GM23248 (cell line): ENCODE data around the gene GTF2IRD1. TPM values are rescaled to one million over a fixed set of nuclear protein-coding genes. Genes with fewer than 3 reads are reported as not detected.

Experiments used
- DNase-seq: peaks from one replicate; pipeline ENCODE4 v3.0.0-alpha.2; 2015
- H2AFZ ChIP-seq: fragments of 200-600 bp; sonication (generic); 2 replicates; pipeline ENCODE4 v1.6.1; 2016; ENCODE audit warnings: antibody characterized with exemption
- H3F3A ChIP-seq: fragments of 200-600 bp; sonication (generic); 2 replicates; pipeline ENCODE4 v1.6.1; 2016; ENCODE audit warnings: mild to moderate bottlenecking, antibody characterized with exemption, mixed run types; ENCODE audit not compliant: insufficient read depth
- H3K27ac ChIP-seq: fragments of 200-600 bp; sonication (generic); 2 replicates; pipeline ENCODE4 v1.5.1; 2016; ENCODE audit warnings: mild to moderate bottlenecking
- H3K27me3 ChIP-seq: fragments of 200-600 bp; sonication (generic); replicated peaks from 2 replicates; pipeline ENCODE4 v1.6.1; 2016; ENCODE audit warnings: mild to moderate bottlenecking; ENCODE audit not compliant: insufficient read depth
- H3K36me3 ChIP-seq: fragments of 200-600 bp; sonication (generic); 2 replicates; pipeline ENCODE4 v1.6.1; 2016; ENCODE audit warnings: low read depth, mild to moderate bottlenecking
- H3K4me1 ChIP-seq: fragments of 200-600 bp; sonication (generic); 2 replicates; pipeline ENCODE4 v1.6.1; 2016; ENCODE audit warnings: mild to moderate bottlenecking; ENCODE audit not compliant: insufficient read depth
- H3K4me2 ChIP-seq: fragments of 200-600 bp; sonication (generic); one replicate; pipeline ENCODE4 v1.6.1; 2016; ENCODE audit warnings: mild to moderate bottlenecking; ENCODE audit not compliant: unreplicated experiment
- H3K4me3 ChIP-seq: fragments of 200-600 bp; sonication (generic); 2 replicates; pipeline ENCODE4 v1.5.1; 2016; ENCODE audit warnings: mild to moderate bottlenecking
- H3K79me2 ChIP-seq: fragments of 200-600 bp; sonication (generic); 2 replicates; pipeline ENCODE4 v1.6.1; 2016; ENCODE audit warnings: mild to moderate bottlenecking; ENCODE audit not compliant: insufficient read depth
- H3K9ac ChIP-seq: fragments of 200-600 bp; sonication (generic); 2 replicates; pipeline ENCODE4 v1.6.1; 2016; ENCODE audit warnings: mild to moderate bottlenecking
- H3K9me2 ChIP-seq: fragments of 200-600 bp; sonication (generic); 2 replicates; pipeline ENCODE4 v1.6.1; 2016; ENCODE audit warnings: mixed run types, mild to moderate bottlenecking, moderate library complexity; ENCODE audit not compliant: insufficient read depth
- H3K9me3 ChIP-seq: fragments of 200-600 bp; sonication (generic); one replicate; pipeline ENCODE4 v1.6.1; 2017; ENCODE audit warnings: low read depth
- H4K20me1 ChIP-seq: fragments of 200-600 bp; sonication (generic); 2 replicates; pipeline ENCODE4 v1.6.0; 2016; ENCODE audit not compliant: insufficient read depth
- EZH2 ChIP-seq: fragments of 200-600 bp; sonication (generic); IDR thresholded peaks from 2 replicates; pipeline ENCODE4 v1.6.1; 2018; ENCODE audit warnings: antibody characterized with exemption, mild to moderate bottlenecking; ENCODE audit not compliant: insufficient read depth, poor library complexity, severe bottlenecking
- EZH2phosphoT487 ChIP-seq: fragments of 200-600 bp; sonication (generic); IDR thresholded peaks from 2 replicates; pipeline ENCODE4 v1.6.1; 2018; ENCODE audit warnings: antibody characterized with exemption, moderate library complexity, mild to moderate bottlenecking, low read depth; ENCODE audit not compliant: insufficient read depth
- WGBS, 2 experiments: methylation state at CpG; one replicate each; pipeline ENCODE4 v1.1.6; 2015 to 2017; ENCODE audit warnings: low lambda C conversion rate in 2 of 2, low coverage in 1 of 2; ENCODE audit errors: missing lambda C conversion rate in 2 of 2; 5-methylcytosine and 5-hydroxymethylcytosine counted together
- in situ Hi-C: fragments of 300-500 bp; cut with MboI; formaldehyde crosslinking; loops from 2 replicates; pipeline ENCODE4 v1.15.0; 2020
- polyA plus RNA-seq: library from polyadenylated mRNA; unstranded; fragments of >200 nt; fragmentation: Nextera tagmentation; extraction: Ambion mirVana; gene quantifications from 2 replicates; pipeline ENCODE4 v1.2.1, GENCODE V29; 2016
- total RNA-seq: library from RNA; depleted of rRNA; stranded (reverse); fragments of >200 nt; shearing (Covaris generic); gene quantifications from 2 replicates; pipeline ENCODE4 v1.2.3, GENCODE V29; 2014; rRNA removed

Gene GTF2IRD1, protein sequence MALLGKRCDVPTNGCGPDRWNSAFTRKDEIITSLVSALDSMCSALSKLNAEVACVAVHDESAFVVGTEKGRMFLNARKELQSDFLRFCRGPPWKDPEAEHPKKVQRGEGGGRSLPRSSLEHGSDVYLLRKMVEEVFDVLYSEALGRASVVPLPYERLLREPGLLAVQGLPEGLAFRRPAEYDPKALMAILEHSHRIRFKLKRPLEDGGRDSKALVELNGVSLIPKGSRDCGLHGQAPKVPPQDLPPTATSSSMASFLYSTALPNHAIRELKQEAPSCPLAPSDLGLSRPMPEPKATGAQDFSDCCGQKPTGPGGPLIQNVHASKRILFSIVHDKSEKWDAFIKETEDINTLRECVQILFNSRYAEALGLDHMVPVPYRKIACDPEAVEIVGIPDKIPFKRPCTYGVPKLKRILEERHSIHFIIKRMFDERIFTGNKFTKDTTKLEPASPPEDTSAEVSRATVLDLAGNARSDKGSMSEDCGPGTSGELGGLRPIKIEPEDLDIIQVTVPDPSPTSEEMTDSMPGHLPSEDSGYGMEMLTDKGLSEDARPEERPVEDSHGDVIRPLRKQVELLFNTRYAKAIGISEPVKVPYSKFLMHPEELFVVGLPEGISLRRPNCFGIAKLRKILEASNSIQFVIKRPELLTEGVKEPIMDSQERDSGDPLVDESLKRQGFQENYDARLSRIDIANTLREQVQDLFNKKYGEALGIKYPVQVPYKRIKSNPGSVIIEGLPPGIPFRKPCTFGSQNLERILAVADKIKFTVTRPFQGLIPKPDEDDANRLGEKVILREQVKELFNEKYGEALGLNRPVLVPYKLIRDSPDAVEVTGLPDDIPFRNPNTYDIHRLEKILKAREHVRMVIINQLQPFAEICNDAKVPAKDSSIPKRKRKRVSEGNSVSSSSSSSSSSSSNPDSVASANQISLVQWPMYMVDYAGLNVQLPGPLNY
- total RNA-seq (3.7 and 8.6 TPM in 2 replicates), polyA plus RNA-seq (6.6 and 7.0 TPM in 2 replicates)

DNA sequence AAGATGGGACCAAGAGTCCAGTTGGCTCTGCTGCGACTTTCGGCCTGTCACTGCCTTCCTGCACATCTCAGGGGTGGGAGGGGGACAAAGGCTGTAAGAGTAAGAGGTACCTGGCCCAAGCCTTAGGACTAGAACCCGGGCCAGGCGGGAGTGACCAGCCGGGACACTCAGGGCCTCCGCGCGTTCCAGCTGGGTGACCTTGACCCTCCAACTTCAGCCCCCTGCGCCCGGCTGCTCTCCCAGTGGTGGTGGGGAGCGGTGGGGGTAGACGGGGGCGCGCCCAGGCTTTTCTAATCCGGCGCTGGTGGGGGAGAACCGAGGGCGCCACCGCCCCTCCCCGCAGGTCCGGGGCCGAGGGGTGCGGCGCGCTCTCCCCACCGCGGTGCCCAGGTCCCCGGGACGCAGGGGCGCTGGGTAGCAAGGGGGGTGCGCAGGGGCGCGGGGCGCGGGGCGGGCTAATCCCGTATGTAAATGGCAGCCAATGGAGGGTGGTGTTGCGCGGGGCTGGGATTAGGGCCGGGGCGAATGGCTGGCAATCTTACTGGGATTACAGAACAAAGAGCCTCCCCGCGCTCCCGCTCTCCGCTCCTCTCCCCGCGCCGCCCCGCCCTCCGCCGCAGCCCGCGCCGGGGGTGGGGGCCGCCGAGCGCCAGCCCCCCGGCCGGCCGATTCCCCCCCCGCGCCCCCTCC, at the start of gene GTF2IRD1:
GTF2IRD1 (plus strand) TSS at position 585 of the 690 bp plus-strand sequence. CDS start 54,175 bp downstream, outside the sequence.
- in situ Hi-C loops, result no loop called here
- Histone ChIP-seq H3K27ac (peak within 1 kb of the TSS; percentile 35), H3K27me3 (no peaks in the 10 kb centered on the region), H3K4me1 (peaks cover 5% of the 10 kb centered on the region; the same call in 1 of the 2 replicates), H3K9me3 (no peaks in the 10 kb centered on the region), H3K9me2 (no peaks in the 10 kb centered on the region), H3K9ac (peak within 1 kb of the TSS; percentile 84), H3K79me2 (peaks cover 9% of the 10 kb centered on the region; the same call in 1 of the 2 replicates), H3K4me2 (peak within 1 kb of the TSS; percentile 84), H2AFZ (peak within 1 kb of the TSS; percentile 89), H3F3A (peaks cover 12% of the 10 kb centered on the region; the same call in 1 of the 2 replicates), H4K20me1 (no peaks in the 10 kb centered on the region), H3K36me3 (no peaks in the 10 kb centered on the region), H3K4me3 (peak within 1 kb of the TSS; percentile 83)
- WGBS, 2 experiments, result 2 to 4% methylated on average over 9 to 52 of the region's 62 CpGs
- TF ChIP-seq EZH2phosphoT487, result no peak
- no peak for TF ChIP-seq EZH2
- DNase-seq, result peak; percentile 76

DNA sequence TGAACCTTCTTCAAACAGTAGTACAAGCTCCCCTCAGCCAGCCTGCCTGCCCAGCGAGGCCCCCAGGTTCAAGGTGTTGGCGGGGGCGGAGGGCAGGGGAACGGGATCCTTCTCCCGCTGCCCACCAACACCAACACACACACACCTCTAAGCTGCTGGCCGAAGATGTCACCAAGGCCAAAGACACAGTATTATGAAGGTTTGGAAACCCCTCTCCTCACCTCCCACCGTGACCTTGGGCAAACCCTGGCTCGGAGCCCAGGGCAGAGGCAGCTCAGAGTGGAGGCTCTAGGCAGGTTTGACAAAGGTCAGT, 49.4 kb upstream of the GTF2IRD1 start:
- Histone ChIP-seq H3K27ac (no peak overlapping the region), H3K9me3 (no peaks in the 10 kb centered on the region), H3K9ac (no peak overlapping the region), H3K79me2 (no peaks in the 10 kb centered on the region), H3K4me2 (no peak overlapping the region), H4K20me1 (no peaks in the 10 kb centered on the region), H3K4me3 (no peak overlapping the region), H2AFZ (no peak overlapping the region), H3K9me2 (no peaks in the 10 kb centered on the region), H3K36me3 (peaks cover 3% of the 10 kb centered on the region; the same call in 1 of the 2 replicates), H3F3A (0 out of 2 replicates have a peak, but pooled peaks cover 3% of the 10 kb centered on the region), H3K27me3 (no peaks in the 10 kb centered on the region), H3K4me1 (no peaks in the 10 kb centered on the region)
- TF ChIP-seq EZH2 (no peak), EZH2phosphoT487 (no peak)
- in situ Hi-C loops, result loop anchor here (10.0 kb wide), 1 partner anchor 340 kb away; no protein-coding TSS in a partner anchor
- WGBS, 2 experiments, result 95 to 99% methylated on average over 6 to 8 of the region's 8 CpGs
- no peak for DNase-seq

DNA sequence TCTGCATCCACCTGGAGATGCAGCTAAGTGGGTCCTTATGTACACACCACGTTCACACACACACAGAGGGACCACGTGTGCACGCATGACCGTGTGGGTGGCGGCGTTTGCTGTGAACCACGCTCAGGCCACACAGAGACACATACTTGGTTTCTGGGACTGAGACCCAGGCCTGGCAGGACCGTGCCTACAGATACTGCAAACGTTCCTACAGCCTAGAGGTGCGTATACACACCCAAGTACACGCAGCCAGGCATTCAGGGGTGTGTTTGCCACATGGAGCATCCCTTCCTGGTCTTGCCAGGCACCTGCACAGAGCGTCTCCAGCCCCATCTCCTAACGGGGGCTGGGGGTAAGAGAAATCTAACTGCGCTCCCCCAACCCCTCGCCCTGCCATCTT, 49.0 kb upstream of the GTF2IRD1 start:
- Histone ChIP-seq H3F3A (0 out of 2 replicates have a peak, but pooled peaks cover 3% of the 10 kb centered on the region), H4K20me1 (no peaks in the 10 kb centered on the region), H3K36me3 (peaks cover 3% of the 10 kb centered on the region; the same call in 1 of the 2 replicates), H3K4me1 (no peaks in the 10 kb centered on the region), H3K27me3 (no peaks in the 10 kb centered on the region), H3K4me2 (no peak overlapping the region), H3K4me3 (no peak overlapping the region), H3K27ac (no peak overlapping the region), H3K9me3 (no peaks in the 10 kb centered on the region), H3K79me2 (no peaks in the 10 kb centered on the region), H2AFZ (no peak overlapping the region), H3K9ac (no peak overlapping the region), H3K9me2 (no peaks in the 10 kb centered on the region)
- no peak for TF ChIP-seq EZH2phosphoT487
- TF ChIP-seq EZH2, result no peak
- in situ Hi-C loops, result loop anchor here (10.0 kb wide), 1 partner anchor 340 kb away; no protein-coding TSS in a partner anchor
- WGBS, 2 experiments, result 82 to 85% methylated on average over 15 of the region's 15 CpGs
- DNase-seq, result no peak
